ENCODE data around the gene TMEM207.
"Not testable (repeated sequence)": the region's sequence is repeated elsewhere in the genome, so short reads cannot be mapped to it uniquely, and the experiment has no call there.

DNA sequence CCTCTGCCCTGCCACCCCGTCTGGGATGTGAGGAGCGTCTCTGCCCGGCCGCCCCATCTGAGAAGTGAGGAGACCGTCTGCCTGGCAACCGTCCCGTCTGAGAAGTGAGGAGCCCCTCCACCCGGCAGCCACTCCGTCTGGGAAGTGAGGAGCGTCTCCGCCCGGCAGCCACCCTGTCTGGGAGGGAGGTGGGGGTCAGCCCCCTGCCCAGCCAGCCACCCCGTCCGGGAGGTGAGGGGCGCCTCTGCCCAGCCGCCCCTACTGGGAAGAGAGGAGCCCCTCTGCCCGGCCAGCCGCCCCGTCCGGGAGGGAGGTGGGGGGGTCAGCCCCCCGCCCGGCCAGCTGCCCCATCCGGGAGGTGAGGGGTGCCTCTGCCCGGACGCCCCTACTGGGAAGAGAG, 23.6 kb upstream of the TMEM207 start:
- TF ChIP-seq POLR2A (IDR thresholded peaks at IDR 0.05; ENCODE audit: low read length); GATA1 (IDR thresholded peaks at IDR 0.05; ENCODE audit: low read depth, low read length): not testable (repeated sequence)

All from erythroblast (primary cell).